Stimulated activated effector memory CD8-positive, alpha-beta T cell treated with anti-CD3 and anti-CD28 coated beads, Interleukin-12 subunit alpha, Interleukin-12 subunit beta, amount 100 ng/mL, for 72 hours (primary cell): Measurements from ENCODE around the gene EIF2B4.
"Not testable (repeated sequence)": the region's sequence is repeated elsewhere in the genome, so short reads cannot be mapped to it uniquely, and the experiment has no call there.

Experiments
- ATAC-seq: fragments of 150-1000 bp; cut with Tn5 transposase; 2 replicates; pipeline ENCODE4 v1.10.0; 2021
- DNase-seq, 2 donors: peaks; one replicate each; pipeline ENCODE4 v3.0.0; 2021 to 2022; ENCODE audit warnings: low spot score in 2 of 2
- H3K27ac Mint-ChIP-seq: one replicate; pipeline ENCODE4 v1.8.0; 2022; ENCODE audit warnings: mild to moderate bottlenecking, mixed read lengths
- H3K36me3 Mint-ChIP-seq: one replicate; pipeline ENCODE4 v1.8.0; 2022; ENCODE audit warnings: mild to moderate bottlenecking, mixed read lengths
- H3K4me1 Mint-ChIP-seq: one replicate; pipeline ENCODE4 v1.8.0; 2022; ENCODE audit warnings: mixed read lengths
- H3K4me3 Mint-ChIP-seq: one replicate; pipeline ENCODE4 v1.8.0; 2022; ENCODE audit warnings: mild to moderate bottlenecking, mixed read lengths
- H3K9me3 Mint-ChIP-seq: one replicate; pipeline ENCODE4 v1.8.0; 2022; ENCODE audit warnings: mixed read lengths

EIF2B4 gene

GRCh38 chr2:27369471-27370025 lies 590 bp downstream of the EIF2B4 start:
- peak overlapping the region; percentile 78 for H3K4me3 Mint-ChIP-seq
- peak overlapping the region; percentile 90 for H3K27ac Mint-ChIP-seq
- no peaks in the 10 kb centered on the region for H3K9me3 Mint-ChIP-seq
- no peak for ATAC-seq
- H3K36me3 Mint-ChIP-seq, result peaks cover 69% of the 10 kb centered on the region
- peaks cover 35% of the 10 kb centered on the region for H3K4me1 Mint-ChIP-seq
- no peak for DNase-seq

GRCh38 chr2:27363933-27364332 lies 6.2 kb downstream of the EIF2B4 start:
- Mint-ChIP-seq H3K4me1 (peaks cover 18% of the 10 kb centered on the region), H3K4me3 (no peak overlapping the region), H3K9me3 (no peaks in the 10 kb centered on the region), H3K36me3 (peaks cover 66% of the 10 kb centered on the region), H3K27ac (peak overlapping the region; percentile 45)
- no peak for DNase-seq
- ATAC-seq, result peak; percentile 21

GRCh38 chr2:27362678-27363420 lies 7.3 kb downstream of the EIF2B4 start:
- DNase-seq (no peak), ATAC-seq (no peak)
- H3K36me3 Mint-ChIP-seq, result peaks cover 61% of the 10 kb centered on the region
- no peak overlapping the region for H3K27ac Mint-ChIP-seq
- H3K9me3 Mint-ChIP-seq, result no peaks in the 10 kb centered on the region
- H3K4me3 Mint-ChIP-seq, result no peak overlapping the region
- peaks cover 22% of the 10 kb centered on the region for H3K4me1 Mint-ChIP-seq

- peaks cover 34% of the 10 kb centered on the region for H3K4me1 Mint-ChIP-seq
- no peaks in the 10 kb centered on the region for H3K9me3 Mint-ChIP-seq
- ATAC-seq (peak; percentile 89), DNase-seq (peak; percentile 84 to 97)
- H3K27ac Mint-ChIP-seq, result peak within 1 kb of the TSS; percentile 95
- peaks cover 41% of the 10 kb centered on the region for H3K36me3 Mint-ChIP-seq
- peak within 1 kb of the TSS; percentile 98 for H3K4me3 Mint-ChIP-seq
Observed at GRCh38 chr2:27356382-27357181, 13.6 kb downstream of the EIF2B4 start, which contains the start of gene GTF3C2. GTF3C2 (minus strand) TSS chr2:27356764; CDS start chr2:27343554, 13,210 bp downstream.

- peaks cover 39% of the 10 kb centered on the region for H3K36me3 Mint-ChIP-seq
- H3K4me3 Mint-ChIP-seq, result peak overlapping the region; percentile 98
- H3K27ac Mint-ChIP-seq, result peak overlapping the region; percentile 95
- peaks cover 35% of the 10 kb centered on the region for H3K4me1 Mint-ChIP-seq
- DNase-seq (no peak), ATAC-seq (peak; percentile 57)
- H3K9me3 Mint-ChIP-seq, result no peaks in the 10 kb centered on the region
Observed at GRCh38 chr2:27356056-27356381, 14.1 kb downstream of the EIF2B4 start.

- Mint-ChIP-seq H3K9me3 (no peaks in the 10 kb centered on the region), H3K4me3 (peak overlapping the region; percentile 98), H3K4me1 (peaks cover 32% of the 10 kb centered on the region), H3K27ac (no peak overlapping the region), H3K36me3 (peaks cover 43% of the 10 kb centered on the region)
- no peak for ATAC-seq
- no peak for DNase-seq
Observed at GRCh38 chr2:27354597-27354927, 15.6 kb downstream of the EIF2B4 start.

GRCh38 chr2:27353762-27354596 lies 16.2 kb downstream of the EIF2B4 start:
- ATAC-seq (no peak), DNase-seq (no peak)
- Mint-ChIP-seq H3K4me1 (peaks cover 32% of the 10 kb centered on the region), H3K4me3 (no peak overlapping the region), H3K27ac (no peak overlapping the region), H3K36me3 (peaks cover 49% of the 10 kb centered on the region), H3K9me3 (no peaks in the 10 kb centered on the region)

GRCh38 chr2:27353386-27353761 lies 16.8 kb downstream of the EIF2B4 start:
- ATAC-seq, H3K4me3 Mint-ChIP-seq, H3K27ac Mint-ChIP-seq, DNase-seq, H3K9me3 Mint-ChIP-seq: not testable (repeated sequence)
- Mint-ChIP-seq H3K36me3 (peaks cover 51% of the 10 kb centered on the region), H3K4me1 (peaks cover 27% of the 10 kb centered on the region)

GRCh38 chr2:27351802-27352598 lies 18.1 kb downstream of the EIF2B4 start:
- ATAC-seq (peak; percentile 31), DNase-seq (no peak)
- H3K36me3 Mint-ChIP-seq, result peaks cover 60% of the 10 kb centered on the region
- H3K4me1 Mint-ChIP-seq, result peaks cover 20% of the 10 kb centered on the region
- peak overlapping the region; percentile 10 for H3K27ac Mint-ChIP-seq
- H3K9me3 Mint-ChIP-seq, result no peaks in the 10 kb centered on the region
- no peak overlapping the region for H3K4me3 Mint-ChIP-seq

- peaks cover 50% of the 10 kb centered on the region for H3K36me3 Mint-ChIP-seq
- DNase-seq (no peak), ATAC-seq (no peak)
- H3K4me3 Mint-ChIP-seq, result no peak overlapping the region
- H3K4me1 Mint-ChIP-seq, result peaks cover 26% of the 10 kb centered on the region
- no peak overlapping the region for H3K27ac Mint-ChIP-seq
- H3K9me3 Mint-ChIP-seq, result no peaks in the 10 kb centered on the region
Observed at GRCh38 chr2:27350106-27350693, 19.9 kb downstream of the EIF2B4 start.

- peaks cover 26% of the 10 kb centered on the region for H3K4me1 Mint-ChIP-seq
- H3K9me3 Mint-ChIP-seq, result no peaks in the 10 kb centered on the region
- no peak overlapping the region for H3K4me3 Mint-ChIP-seq
- no peak for DNase-seq
- H3K27ac Mint-ChIP-seq, result peak overlapping the region; percentile 40
- no peak for ATAC-seq
- H3K36me3 Mint-ChIP-seq, result peaks cover 52% of the 10 kb centered on the region
Observed at GRCh38 chr2:27347641-27348040, 22.5 kb downstream of the EIF2B4 start.

- DNase-seq (no peak), ATAC-seq (no peak)
- Mint-ChIP-seq H3K36me3 (peaks cover 89% of the 10 kb centered on the region), H3K4me3 (no peak overlapping the region), H3K9me3 (no peaks in the 10 kb centered on the region), H3K4me1 (no peaks in the 10 kb centered on the region), H3K27ac (peak overlapping the region; percentile 53)
Observed at GRCh38 chr2:27336173-27336572, 34.0 kb downstream of the EIF2B4 start.

GRCh38 chr2:27335311-27335710 lies 34.8 kb downstream of the EIF2B4 start:
- H3K27ac Mint-ChIP-seq, result peak overlapping the region; percentile 53
- ATAC-seq (no peak), DNase-seq (no peak)
- H3K4me3 Mint-ChIP-seq, result no peak overlapping the region
- H3K9me3 Mint-ChIP-seq, result no peaks in the 10 kb centered on the region
- H3K4me1 Mint-ChIP-seq, result no peaks in the 10 kb centered on the region
- peaks cover 89% of the 10 kb centered on the region for H3K36me3 Mint-ChIP-seq

GRCh38 chr2:27324720-27325119 lies 45.4 kb downstream of the EIF2B4 start:
- no peak overlapping the region for H3K27ac Mint-ChIP-seq
- H3K4me1 Mint-ChIP-seq, result peaks cover 20% of the 10 kb centered on the region
- DNase-seq (no peak), ATAC-seq (no peak)
- H3K9me3 Mint-ChIP-seq, result no peaks in the 10 kb centered on the region
- H3K4me3 Mint-ChIP-seq, result no peak overlapping the region
- peaks cover 43% of the 10 kb centered on the region for H3K36me3 Mint-ChIP-seq
